Measurements from ENCODE around the gene TPM2. TPM values are rescaled to one million over a fixed set of nuclear protein-coding genes. Genes with fewer than 3 reads are reported as not detected.

The TPM2 gene
- total and polyA plus RNA-seq, 8 donors, result 460 to 3,642 (median 1,093) TPM

- intact Hi-C loops (cut with DNase I; ENCODE audit: low total_unique reads), result no loop called here
- Histone ChIP-seq H3K9me3 (no peaks in the 10 kb centered on the region), H3K27ac (peak overlapping the region in 4 of 5 donors; percentile 92 to 97 (median 96)), H3K36me3 (peaks cover 36 to 65% (median 48%) of the 10 kb centered on the region in 4 donors), H3K4me3 (peak overlapping the region; percentile 65 to 75 (median 70)), H3K4me1 (peaks cover 6 to 90% (median 72%) of the 10 kb centered on the region in 4 donors), H3K27me3 (no peaks in the 10 kb centered on the region)
- TF ChIP-seq POLR2AphosphoS5 (IDR thresholded peaks at IDR 0.05) (peak in 2 of 3 donors; percentile 2 to 28), EP300 (IDR thresholded peaks at IDR 0.05) (no peak)
- DNase-seq, result peak in 1 of 2 donors; percentile 44
- WGBS, 5 donors, result 56 to 75% (median 66%) methylated on average over 11 of the region's 11 CpGs
Measured at GRCh38 chr9:35686222-35687203, 3.2 kb downstream of the TPM2 start.

GRCh38 chr9:35685506-35685905, 4.2 kb downstream of the TPM2 start:
- Histone ChIP-seq H3K36me3 (peaks cover 36 to 65% (median 51%) of the 10 kb centered on the region in 4 donors), H3K27me3 (no peaks in the 10 kb centered on the region), H3K9me3 (no peaks in the 10 kb centered on the region), H3K4me1 (peaks cover 8 to 96% (median 75%) of the 10 kb centered on the region in 4 donors), H3K27ac (peak overlapping the region in 4 of 5 donors; percentile 14 to 97 (median 94)), H3K4me3 (peak overlapping the region; percentile 65 to 75 (median 70))
- 73 to 79% (median 75%) methylated on average over 13 of the region's 13 CpGs for WGBS, 5 donors
- peak in 1 of 3 donors; percentile 0 for TF ChIP-seq POLR2AphosphoS5 (IDR thresholded peaks at IDR 0.05)
- TF ChIP-seq CTCF (IDR thresholded peaks at IDR 0.05), result no peak
- TF ChIP-seq POLR2A (IDR thresholded peaks at IDR 0.05), result no peak
- no peak for TF ChIP-seq EP300 (IDR thresholded peaks at IDR 0.05)
- no peak for DNase-seq
- intact Hi-C loops (cut with DNase I; ENCODE audit: low total_unique reads), result no loop called here

- intact Hi-C loops (cut with DNase I; ENCODE audit: low total_unique reads), result no loop called here
- DNase-seq, result no peak
- TF ChIP-seq EP300 (IDR thresholded peaks at IDR 0.05) (no peak), POLR2AphosphoS5 (IDR thresholded peaks at IDR 0.05) (peak in 2 of 3 donors; percentile 2 to 4)
- H3K9me3 ChIP-seq, result no peaks in the 10 kb centered on the region
- peak overlapping the region in 4 of 5 donors; percentile 14 to 97 (median 94) for H3K27ac ChIP-seq
- H3K4me3 ChIP-seq, result peak overlapping the region; percentile 65 to 75 (median 70)
- peaks cover 10 to 97% (median 75%) of the 10 kb centered on the region in 4 donors for H3K4me1 ChIP-seq
- peaks cover 36 to 66% (median 54%) of the 10 kb centered on the region in 4 donors for H3K36me3 ChIP-seq
- H3K27me3 ChIP-seq, result no peaks in the 10 kb centered on the region
- WGBS, 5 donors, result 85 to 98% (median 94%) methylated on average over 9 to 10 of the region's 10 CpGs
Measured at GRCh38 chr9:35684921-35685320, 4.8 kb downstream of the TPM2 start.

- H3K36me3 ChIP-seq, result peaks cover 36 to 69% (median 53%) of the 10 kb centered on the region in 4 donors
- no peak for DNase-seq
- H3K9me3 ChIP-seq, result no peaks in the 10 kb centered on the region
- no peaks in the 10 kb centered on the region for H3K27me3 ChIP-seq
- intact Hi-C loops (cut with DNase I; ENCODE audit: low total_unique reads), result no loop called here
- peak overlapping the region in 1 of 4 donors; percentile 67 for H3K4me3 ChIP-seq
- TF ChIP-seq POLR2AphosphoS5 (IDR thresholded peaks at IDR 0.05) (no peak), POLR2A (IDR thresholded peaks at IDR 0.05) (no peak), CTCF (IDR thresholded peaks at IDR 0.05) (no peak), EP300 (IDR thresholded peaks at IDR 0.05) (no peak)
- H3K4me1 ChIP-seq, result peaks cover 19 to 97% (median 67%) of the 10 kb centered on the region in 4 donors
- 27 to 45% (median 36%) methylated on average over 2 of the region's 2 CpGs for WGBS, 5 donors
- H3K27ac ChIP-seq, result peak overlapping the region; percentile 10 to 97 (median 92)
Measured at GRCh38 chr9:35683323-35683722, 6.4 kb downstream of the TPM2 start.

GRCh38 chr9:35682520-35683315, 7.0 kb downstream of the TPM2 start:
- H3K4me1 ChIP-seq, result peaks cover 19 to 97% (median 64%) of the 10 kb centered on the region in 4 donors
- H3K9me3 ChIP-seq, result no peaks in the 10 kb centered on the region
- TF ChIP-seq POLR2A (IDR thresholded peaks at IDR 0.05), result no peak
- TF ChIP-seq POLR2AphosphoS5 (IDR thresholded peaks at IDR 0.05), result peak in 2 of 3 donors; percentile 6 to 28
- TF ChIP-seq CTCF (IDR thresholded peaks at IDR 0.05), result no peak
- no peaks in the 10 kb centered on the region for H3K27me3 ChIP-seq
- 59 to 83% (median 67%) methylated on average over 10 of the region's 10 CpGs for whole genome bisulfite sequencing, 5 donors
- DNase-seq, result no peak
- peak overlapping the region; percentile 10 to 97 (median 92) for H3K27ac ChIP-seq
- H3K36me3 ChIP-seq, result peaks cover 36 to 69% (median 50%) of the 10 kb centered on the region in 4 donors
- peak overlapping the region in 1 of 4 donors; percentile 67 for H3K4me3 ChIP-seq
- intact Hi-C loops (cut with DNase I; ENCODE audit: low total_unique reads), result no loop called here

All from stomach (tissue), 9 donors.